OCI-LY1 (cell line): Measurements from ENCODE around the gene ERGIC1.

Experiments used
- H2AFZ ChIP-seq: fragments of 200-600 bp; sonication (generic), shearing (Covaris generic); 2 replicates; pipeline ENCODE4 v1.6.0; 2014; ENCODE audit warnings: antibody characterized with exemption, mild to moderate bottlenecking, low read length
- H3F3A ChIP-seq: fragments of 200-600 bp; sonication (generic), shearing (Covaris generic); 2 replicates; pipeline ENCODE4 v1.6.0; 2014; ENCODE audit warnings: mild to moderate bottlenecking, antibody characterized with exemption, low read length, moderate library complexity; ENCODE audit not compliant: insufficient read depth
- H3K27ac ChIP-seq: fragments of 200-600 bp; sonication (generic); 2 replicates; pipeline ENCODE4 v1.5.1; 2014; ENCODE audit warnings: low read length, mixed run types, mild to moderate bottlenecking, low read depth; ENCODE audit not compliant: poor library complexity, severe bottlenecking
- H3K27me3 ChIP-seq: fragments of 200-600 bp; sonication (generic); 2 replicates; pipeline ENCODE4 v1.6.0; 2014; ENCODE audit warnings: antibody characterized with exemption, mild to moderate bottlenecking, low read length, moderate library complexity; ENCODE audit not compliant: insufficient read depth
- H3K36me3 ChIP-seq: fragments of 200-600 bp; sonication (generic); 2 replicates; pipeline ENCODE4 v1.6.1; 2014; ENCODE audit warnings: mild to moderate bottlenecking, antibody characterized with exemption, low read length, moderate library complexity, mixed read lengths; ENCODE audit not compliant: insufficient read depth
- H3K4me1 ChIP-seq: fragments of 200-600 bp; sonication (generic); 2 replicates; pipeline ENCODE4 v1.5.1; 2014; ENCODE audit warnings: mild to moderate bottlenecking, low read length, moderate library complexity; ENCODE audit not compliant: insufficient read depth, severe bottlenecking
- H3K4me2 ChIP-seq: fragments of 200-600 bp; sonication (generic), shearing (Covaris generic); 2 replicates; pipeline ENCODE4 v1.6.1; 2014; ENCODE audit warnings: low read length
- H3K4me3 ChIP-seq: fragments of 200-600 bp; sonication (generic); 2 replicates; pipeline ENCODE4 v1.5.1; 2014; ENCODE audit warnings: low read length, low read depth, mild to moderate bottlenecking, mixed read lengths; ENCODE audit not compliant: poor library complexity, severe bottlenecking
- H3K79me2 ChIP-seq: fragments of 200-600 bp; shearing (Covaris generic); 2 replicates; pipeline ENCODE4 v1.6.1; 2016; ENCODE audit warnings: mixed run types, low read length, mixed read lengths; ENCODE audit not compliant: insufficient read depth
- H3K9ac ChIP-seq: fragments of 200-600 bp; sonication (generic), shearing (Covaris generic); 2 replicates; pipeline ENCODE4 v1.6.1; 2014; ENCODE audit warnings: mild to moderate bottlenecking, low read length, mixed read lengths
- H3K9me2 ChIP-seq: fragments of 200-600 bp; sonication (generic), shearing (Covaris generic); 2 replicates; pipeline ENCODE4 v1.6.1; 2014; ENCODE audit warnings: low read depth, mild to moderate bottlenecking, low read length, mixed read lengths
- H3K9me3 ChIP-seq: fragments of 200-600 bp; shearing (Covaris generic); 2 replicates; pipeline ENCODE4 v1.6.1; 2014; ENCODE audit warnings: low read length, mixed read lengths
- H4K20me1 ChIP-seq: fragments of 200-600 bp; sonication (generic), shearing (Covaris generic); 2 replicates; pipeline ENCODE4 v1.6.0; 2016; ENCODE audit warnings: mild to moderate bottlenecking, low read length; ENCODE audit not compliant: insufficient read depth
- EZH2 ChIP-seq: fragments of 200-600 bp; sonication (generic), shearing (Covaris generic); IDR thresholded peaks from 2 replicates; pipeline ENCODE4 v1.8.0; 2017; ENCODE audit warnings: borderline replicate concordance, mixed run types, mild to moderate bottlenecking, antibody characterized with exemption, low read length, moderate library complexity, mixed read lengths
- TF ChIP-seq, protein P1 (sequence below): fragments of 200-600 bp; sonication (generic), shearing (Covaris generic); IDR thresholded peaks from 2 replicates; pipeline ENCODE4 v1.5.1; 2017; ENCODE audit warnings: mild to moderate bottlenecking, antibody characterized with exemption, low read length, moderate library complexity, mixed read lengths

Gene ERGIC1

DNA sequence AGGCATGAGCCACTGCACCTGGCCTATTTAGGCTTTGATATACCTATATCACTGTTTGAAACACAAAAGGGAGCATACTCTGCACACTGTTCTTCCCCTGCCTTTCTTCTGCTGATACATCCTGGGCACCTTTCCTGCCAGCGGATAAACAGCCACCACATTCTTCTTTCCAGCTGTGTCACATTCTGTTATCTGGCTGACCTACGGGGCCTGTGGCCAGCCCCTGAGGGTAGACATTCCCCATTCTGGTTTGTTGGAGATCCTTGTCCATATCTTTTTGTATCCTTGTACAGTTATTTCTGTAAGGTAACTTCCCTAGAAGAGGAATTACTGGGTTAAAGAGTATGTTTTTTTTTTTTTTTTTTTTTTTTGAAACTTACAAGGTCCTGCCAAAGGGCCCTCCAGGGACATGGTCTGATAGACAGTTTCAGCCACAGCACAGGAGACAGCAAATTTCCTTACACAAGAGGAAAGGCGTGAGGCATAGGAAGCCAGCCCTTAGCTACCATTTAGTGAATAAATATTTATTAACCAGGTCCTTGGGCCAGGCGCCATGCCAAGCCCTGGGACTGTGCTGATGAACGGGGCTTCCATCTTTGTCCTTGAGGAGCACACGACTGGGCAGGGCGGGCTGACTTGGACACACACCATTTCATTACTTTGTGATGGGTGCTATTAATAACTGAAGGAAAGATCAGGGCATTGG lies 57.8 kb downstream of the ERGIC1 start:
- H3K79me2 ChIP-seq: no peaks in the 10 kb centered on the region
- H3K9ac ChIP-seq: no peak overlapping the region
- no peaks in the 10 kb centered on the region for H3K9me2 ChIP-seq
- no peak overlapping the region for H2AFZ ChIP-seq
- H3F3A ChIP-seq: no peaks in the 10 kb centered on the region
- H3K4me1 ChIP-seq: no peaks in the 10 kb centered on the region
- no peak overlapping the region for H3K4me3 ChIP-seq
- no peaks in the 10 kb centered on the region for H3K9me3 ChIP-seq
- no peaks in the 10 kb centered on the region for H3K27me3 ChIP-seq
- no peak overlapping the region for H3K27ac ChIP-seq
- no peak overlapping the region for H3K4me2 ChIP-seq
- no peak for TF ChIP-seq EZH2
- TF ChIP-seq, protein P1, sequence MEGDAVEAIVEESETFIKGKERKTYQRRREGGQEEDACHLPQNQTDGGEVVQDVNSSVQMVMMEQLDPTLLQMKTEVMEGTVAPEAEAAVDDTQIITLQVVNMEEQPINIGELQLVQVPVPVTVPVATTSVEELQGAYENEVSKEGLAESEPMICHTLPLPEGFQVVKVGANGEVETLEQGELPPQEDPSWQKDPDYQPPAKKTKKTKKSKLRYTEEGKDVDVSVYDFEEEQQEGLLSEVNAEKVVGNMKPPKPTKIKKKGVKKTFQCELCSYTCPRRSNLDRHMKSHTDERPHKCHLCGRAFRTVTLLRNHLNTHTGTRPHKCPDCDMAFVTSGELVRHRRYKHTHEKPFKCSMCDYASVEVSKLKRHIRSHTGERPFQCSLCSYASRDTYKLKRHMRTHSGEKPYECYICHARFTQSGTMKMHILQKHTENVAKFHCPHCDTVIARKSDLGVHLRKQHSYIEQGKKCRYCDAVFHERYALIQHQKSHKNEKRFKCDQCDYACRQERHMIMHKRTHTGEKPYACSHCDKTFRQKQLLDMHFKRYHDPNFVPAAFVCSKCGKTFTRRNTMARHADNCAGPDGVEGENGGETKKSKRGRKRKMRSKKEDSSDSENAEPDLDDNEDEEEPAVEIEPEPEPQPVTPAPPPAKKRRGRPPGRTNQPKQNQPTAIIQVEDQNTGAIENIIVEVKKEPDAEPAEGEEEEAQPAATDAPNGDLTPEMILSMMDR: no peak
- H4K20me1 ChIP-seq: no peaks in the 10 kb centered on the region
- peaks cover 42% of the 10 kb centered on the region; the same call in 1 of the 2 replicates for H3K36me3 ChIP-seq

DNA sequence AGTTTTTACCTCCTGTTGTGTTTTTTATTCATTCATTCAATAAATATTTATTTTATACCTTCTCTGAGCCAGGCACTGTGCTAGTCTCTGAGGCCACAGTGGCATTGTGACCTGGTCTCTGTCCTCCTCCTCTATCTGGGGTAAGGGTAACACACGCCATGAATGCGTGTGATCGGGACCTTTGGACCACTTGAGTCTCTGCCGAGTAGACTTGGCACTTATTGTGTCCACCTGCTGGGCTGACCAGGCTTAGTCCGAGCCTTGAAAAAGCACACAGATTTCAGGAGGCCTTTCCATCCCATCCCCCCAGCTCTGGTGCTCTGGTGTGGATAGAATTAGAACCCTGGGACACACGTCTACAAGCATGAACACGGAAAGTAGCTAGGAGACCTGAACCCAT lies 58.7 kb downstream of the ERGIC1 start:
- H3K27me3 ChIP-seq: no peaks in the 10 kb centered on the region

GRCh38 chr5:172894767-172895388 lies 60.8 kb downstream of the ERGIC1 start:
- H3F3A ChIP-seq: no peaks in the 10 kb centered on the region
- H3K4me3 ChIP-seq: no peak overlapping the region
- H3K9me2 ChIP-seq: no peaks in the 10 kb centered on the region
- H3K4me1 ChIP-seq: no peaks in the 10 kb centered on the region
- no peak overlapping the region for H3K27ac ChIP-seq
- H3K9me3 ChIP-seq: no peaks in the 10 kb centered on the region
- H3K79me2 ChIP-seq: no peaks in the 10 kb centered on the region
- H3K9ac ChIP-seq: no peak overlapping the region
- H4K20me1 ChIP-seq: no peaks in the 10 kb centered on the region
- peaks cover 45% of the 10 kb centered on the region for H3K36me3 ChIP-seq
- TF ChIP-seq, protein P1: no peak
- TF ChIP-seq EZH2: no peak
- no peak overlapping the region for H3K4me2 ChIP-seq
- H3K27me3 ChIP-seq: no peaks in the 10 kb centered on the region
- no peak overlapping the region for H2AFZ ChIP-seq

More for the DNA sequence above, 58.7 kb downstream of the ERGIC1 start:
- no peaks in the 10 kb centered on the region for H4K20me1 ChIP-seq
- H3K4me1 ChIP-seq: no peaks in the 10 kb centered on the region
- TF ChIP-seq, protein P1: no peak
- TF ChIP-seq EZH2: no peak
- H3K27ac ChIP-seq: no peak overlapping the region
- peaks cover 43% of the 10 kb centered on the region for H3K36me3 ChIP-seq
- no peaks in the 10 kb centered on the region for H3K79me2 ChIP-seq
- H3F3A ChIP-seq: no peaks in the 10 kb centered on the region
- no peaks in the 10 kb centered on the region for H3K9me3 ChIP-seq
- H3K4me3 ChIP-seq: no peak overlapping the region
- no peak overlapping the region for H3K9ac ChIP-seq
- H3K4me2 ChIP-seq: no peak overlapping the region
- no peaks in the 10 kb centered on the region for H3K9me2 ChIP-seq
- H2AFZ ChIP-seq: no peak overlapping the region
